B cell (primary cell): Measurements from ENCODE around the gene NPBWR2. TPM values are rescaled to one million over a fixed set of nuclear protein-coding genes. Genes with fewer than 3 reads are reported as not detected.

ENCODE experiments used
- ATAC-seq: fragments of 200-7000 bp; cut with Tn5 transposase; one replicate; pipeline ENCODE4 v1.10.0; 2021; ENCODE audit warnings: low read depth, mild to moderate bottlenecking, moderate number of reproducible peaks, moderate library complexity
- CTCF ChIA-PET: fragments of 350-600 bp; sonication (Branson Sonifier 250); formaldehyde crosslinking; loops from one replicate; lab custom pipeline; 2021; ENCODE audit warnings: antibody characterized with exemption, inconsistent platforms; lab: Charles Lee
- POLR2A ChIA-PET: fragments of 350-600 bp; sonication (Branson Sonifier 250); formaldehyde crosslinking; loops from one replicate; lab custom pipeline; 2021; ENCODE audit warnings: antibody characterized with exemption; lab: Charles Lee
- DNase-seq: peaks from one replicate; pipeline ENCODE4 v3.0.0; 2013
- H2AFZ ChIP-seq: 2 replicates; pipeline ENCODE4 v1.6.1; 2012; ENCODE audit warnings: mild to moderate bottlenecking, low read depth, low read length; ENCODE audit not compliant: insufficient read depth, poor library complexity, severe bottlenecking
- H3K27ac ChIP-seq, 2 donors: 1 replicate in 1 of 2; 2 replicates in 1 of 2; pipeline ENCODE4 v1.5.1; 2012 to 2013; ENCODE audit warnings: low read length in 2 of 2, mild to moderate bottlenecking in 2 of 2, moderate library complexity in 1 of 2
- H3K27me3 ChIP-seq, 4 experiments: fragments of 200-600 bp in 1 of 4; sonication (generic) in 1 of 4; replicated peaks in 1 of 4; 1 replicate in 2 of 4; 2 replicates in 2 of 4; pipeline versions ENCODE4 v1.6.1 to v1.7.0; 2013 to 2016; ENCODE audit warnings: low read length in 3 of 4, mild to moderate bottlenecking in 2 of 4, mixed read lengths in 1 of 4, moderate library complexity in 1 of 4; ENCODE audit not compliant: insufficient read depth in 4 of 4, control insufficient read depth in 3 of 4; ENCODE audit errors: control extremely low read depth in 1 of 4
- H3K36me3 ChIP-seq, 2 experiments: replicated peaks in 1 of 2; 1 replicate in 1 of 2; 2 replicates in 1 of 2; pipeline versions ENCODE4 v1.6.1 to v1.7.1; 2013; ENCODE audit warnings: low read length in 1 of 2; ENCODE audit not compliant: insufficient read depth in 2 of 2, control insufficient read depth in 1 of 2; ENCODE audit errors: control extremely low read depth in 1 of 2, extremely low read depth in 1 of 2
- H3K4me1 ChIP-seq, 2 donors: fragments of 200-600 bp in 1 of 2; sonication (generic) in 1 of 2; 1 replicate in 1 of 2; 2 replicates in 1 of 2; pipeline versions ENCODE4 v1.5.1 to v1.6.1; 2013 to 2017; ENCODE audit warnings: low read length in 2 of 2; ENCODE audit not compliant: control insufficient read depth in 2 of 2, insufficient read depth in 2 of 2
- H3K4me2 ChIP-seq: replicated peaks from 2 replicates; pipeline ENCODE3; 2012; ENCODE audit warnings: mild to moderate bottlenecking, low read depth, low read length; ENCODE audit not compliant: poor library complexity, severe bottlenecking
- H3K4me3 ChIP-seq, 5 experiments: fragments of 200-600 bp in 1 of 5; sonication (generic) in 1 of 5; 1 replicate in 3 of 5; 2 replicates in 2 of 5; pipeline versions ENCODE4 v1.5.1 to v1.7.0; 2011 to 2016; ENCODE audit warnings: low read length in 4 of 5, mild to moderate bottlenecking in 4 of 5, low read depth in 2 of 5, control low read depth in 1 of 5, moderate library complexity in 1 of 5; ENCODE audit not compliant: insufficient read depth in 1 of 5; ENCODE audit errors: control extremely low read depth in 1 of 5, extremely low read depth in 1 of 5
- H3K79me2 ChIP-seq: fragments of 200-600 bp; sonication (generic); one replicate; pipeline ENCODE4 v1.6.0; 2016; ENCODE audit warnings: low read length; ENCODE audit not compliant: control insufficient read depth, insufficient read depth
- H3K9ac ChIP-seq: fragments of 200-600 bp; sonication (generic); 2 replicates; pipeline ENCODE4 v1.6.1; 2017; ENCODE audit warnings: mild to moderate bottlenecking, low read length, moderate library complexity
- H3K9me3 ChIP-seq, 3 donors: one replicate each; pipeline versions ENCODE4 v1.6.1 to v1.7.1; 2013; ENCODE audit warnings: low read length in 2 of 3; ENCODE audit not compliant: control insufficient read depth in 2 of 3, insufficient read depth in 1 of 3; ENCODE audit errors: control extremely low read depth in 1 of 3
- H4K20me1 ChIP-seq: 2 replicates; pipeline ENCODE4 v1.6.0; 2012; ENCODE audit warnings: mild to moderate bottlenecking, low read length; ENCODE audit not compliant: insufficient read depth, control insufficient read depth, poor library complexity, severe bottlenecking
- H3K27ac Mint-ChIP-seq: one replicate; pipeline ENCODE4 v1.8.0; 2021; ENCODE audit warnings: mixed read lengths
- H3K27me3 Mint-ChIP-seq: one replicate; pipeline ENCODE4 v1.8.0; 2021; ENCODE audit warnings: mixed read lengths
- H3K4me1 Mint-ChIP-seq: one replicate; pipeline ENCODE4 v1.8.0; 2021; ENCODE audit warnings: mixed read lengths
- H3K4me3 Mint-ChIP-seq: one replicate; pipeline ENCODE4 v1.8.0; 2021; ENCODE audit warnings: mixed read lengths
- H3K9me3 Mint-ChIP-seq: one replicate; pipeline ENCODE4 v1.8.0; 2022; ENCODE audit warnings: mixed read lengths; ENCODE audit not compliant: insufficient read depth
- CTCF ChIP-seq: fragments of 200-600 bp; IDR thresholded peaks from one replicate; pipeline ENCODE4 v1.8.0; 2022; ENCODE audit warnings: antibody characterized with exemption, mild to moderate bottlenecking
- EZH2 ChIP-seq: IDR thresholded peaks from 2 replicates; pipeline ENCODE4 v1.6.1; 2012; ENCODE audit warnings: borderline replicate concordance, low read depth, mild to moderate bottlenecking, moderate library complexity, low read length; ENCODE audit not compliant: insufficient read depth, poor library complexity, severe bottlenecking
- WGBS: methylation state at CpG from one replicate; pipeline ENCODE4 v1.1.5; 2013; ENCODE audit warnings: missing lambda C conversion rate; ENCODE audit not compliant: insufficient coverage; 5-methylcytosine and 5-hydroxymethylcytosine counted together
- intact Hi-C: fragments of 100-400 bp; cut with micrococcal nuclease; formaldehyde crosslinking; loops from one replicate; pipeline ENCODE4 v1.10.0; 2022
- polyA plus RNA-seq: library from polyadenylated mRNA; depleted of rRNA; stranded (reverse); fragments of >200 nt; gene quantifications from 2 replicates; pipeline ENCODE4 v1.2.3, GENCODE V29; 2012
- total RNA-seq, 2 donors: library from RNA; stranded (reverse); fragments of 120-200 nt in 1 of 2; gene quantifications; 1 replicate in 1 of 2; 2 replicates in 1 of 2; pipeline versions ENCODE4 v1.2.3 to v1.2.4, GENCODE V29; 2013 to 2022

The NPBWR2 gene
- total and polyA plus RNA-seq, 2 donors (not counting 1 experiment from before 2014, with no cell fraction given): 0.21 TPM; not detected in 1

GRCh38 chr20:64113444-64113775 lies 6.0 kb upstream of the NPBWR2 start:
- Histone ChIP-seq H4K20me1 (no peaks in the 10 kb centered on the region), H3K27me3 (peaks cover 0 to 3% (median 0%) of the 10 kb centered on the region in 4 experiments), H3K9me3 (no peaks in the 10 kb centered on the region), H3K4me2 (no peak overlapping the region), H3K4me3 (no peak overlapping the region), H3K79me2 (no peaks in the 10 kb centered on the region), H3K27ac (no peak overlapping the region), H3K9ac (no peak overlapping the region), H3K36me3 (no peaks in the 10 kb centered on the region), H3K4me1 (peaks cover 5 to 24% of the 10 kb centered on the region in 2 donors), H2AFZ (no peak overlapping the region)
- intact Hi-C loops: no loop called here
- ChIA-PET POLR2A (interaction anchor here (0.6 kb wide), 1 partner anchor 140 kb away, joined by 3 read pairs; no protein-coding TSS in a partner anchor), CTCF (interaction anchor here (4.2 kb wide), 1 partner anchor 12 kb away, joined by 19 read pairs; no protein-coding TSS in a partner anchor)
- TF ChIP-seq EZH2 (no peak), CTCF (no peak)
- Mint-ChIP-seq H3K4me3 (no peak overlapping the region), H3K4me1 (peaks cover 18% of the 10 kb centered on the region), H3K27me3 (no peaks in the 10 kb centered on the region), H3K27ac (no peak overlapping the region), H3K9me3 (no peaks in the 10 kb centered on the region)
- 73% methylated on average over 3 of the region's 6 CpGs for WGBS
- ATAC-seq (no peak), DNase-seq (no peak)

- intact Hi-C loops: no loop called here
- no peak overlapping the region for H2AFZ ChIP-seq
- H3K36me3 ChIP-seq: no peaks in the 10 kb centered on the region
- H3K27ac ChIP-seq: no peak overlapping the region
- H3K4me3 ChIP-seq: no peak overlapping the region
- H4K20me1 ChIP-seq: no peaks in the 10 kb centered on the region
- H3K27me3 ChIP-seq: peaks cover 0 to 3% (median 0%) of the 10 kb centered on the region in 4 experiments
- H3K9me3 Mint-ChIP-seq: no peaks in the 10 kb centered on the region
- peak overlapping the region; percentile 5 for H3K4me2 ChIP-seq
- no peak for TF ChIP-seq EZH2
- no peak for TF ChIP-seq CTCF
- no peak for ATAC-seq
- no peak overlapping the region for H3K9ac ChIP-seq
- no peak overlapping the region for H3K4me3 Mint-ChIP-seq
- H3K9me3 ChIP-seq: no peaks in the 10 kb centered on the region
- peaks cover 23% of the 10 kb centered on the region for H3K4me1 Mint-ChIP-seq
- no peak for DNase-seq
- H3K27ac Mint-ChIP-seq: no peak overlapping the region
- ChIA-PET POLR2A (no interaction called here), CTCF (interaction anchor here (4.2 kb wide), 1 partner anchor 12 kb away, joined by 19 read pairs; no protein-coding TSS in a partner anchor)
- no peaks in the 10 kb centered on the region for H3K27me3 Mint-ChIP-seq
- 84% methylated on average over 18 of the region's 18 CpGs for WGBS
- no peaks in the 10 kb centered on the region for H3K79me2 ChIP-seq
- H3K4me1 ChIP-seq: peaks cover 11 to 30% of the 10 kb centered on the region in 2 donors
Observed at GRCh38 chr20:64112691-64113443, 5.5 kb upstream of the NPBWR2 start.
